Measurements from ENCODE around the gene DYNLL2. TPM values are rescaled to one million over a fixed set of nuclear protein-coding genes. Genes with fewer than 3 reads are reported as not detected.

The DYNLL2 gene
- total and polyA plus RNA-seq, 9 donors: 11.0 to 51.1 (median 34.1) TPM

- H3K27me3 ChIP-seq: no peaks in the 10 kb centered on the region
- H3K4me3 ChIP-seq: no peak overlapping the region
- no peak for DNase-seq
- H3K4me1 ChIP-seq (ENCODE audit: insufficient read depth): no peaks in the 10 kb centered on the region
- no peak for TF ChIP-seq POLR2A (IDR thresholded peaks at IDR 0.05)
- TF ChIP-seq, protein P1, sequence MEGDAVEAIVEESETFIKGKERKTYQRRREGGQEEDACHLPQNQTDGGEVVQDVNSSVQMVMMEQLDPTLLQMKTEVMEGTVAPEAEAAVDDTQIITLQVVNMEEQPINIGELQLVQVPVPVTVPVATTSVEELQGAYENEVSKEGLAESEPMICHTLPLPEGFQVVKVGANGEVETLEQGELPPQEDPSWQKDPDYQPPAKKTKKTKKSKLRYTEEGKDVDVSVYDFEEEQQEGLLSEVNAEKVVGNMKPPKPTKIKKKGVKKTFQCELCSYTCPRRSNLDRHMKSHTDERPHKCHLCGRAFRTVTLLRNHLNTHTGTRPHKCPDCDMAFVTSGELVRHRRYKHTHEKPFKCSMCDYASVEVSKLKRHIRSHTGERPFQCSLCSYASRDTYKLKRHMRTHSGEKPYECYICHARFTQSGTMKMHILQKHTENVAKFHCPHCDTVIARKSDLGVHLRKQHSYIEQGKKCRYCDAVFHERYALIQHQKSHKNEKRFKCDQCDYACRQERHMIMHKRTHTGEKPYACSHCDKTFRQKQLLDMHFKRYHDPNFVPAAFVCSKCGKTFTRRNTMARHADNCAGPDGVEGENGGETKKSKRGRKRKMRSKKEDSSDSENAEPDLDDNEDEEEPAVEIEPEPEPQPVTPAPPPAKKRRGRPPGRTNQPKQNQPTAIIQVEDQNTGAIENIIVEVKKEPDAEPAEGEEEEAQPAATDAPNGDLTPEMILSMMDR (IDR thresholded peaks at IDR 0.05): no peak
- TF ChIP-seq EP300 (IDR thresholded peaks at IDR 0.05): no peak
- H3K36me3 ChIP-seq: no peaks in the 10 kb centered on the region
- no peaks in the 10 kb centered on the region for H3K9me3 ChIP-seq
- no peak overlapping the region for H3K27ac ChIP-seq
- intact Hi-C loops (cut with DNase I): no loop called here
Measured at GRCh38 chr17:58056476-58056875, 26.7 kb upstream of the DYNLL2 start.

DNA sequence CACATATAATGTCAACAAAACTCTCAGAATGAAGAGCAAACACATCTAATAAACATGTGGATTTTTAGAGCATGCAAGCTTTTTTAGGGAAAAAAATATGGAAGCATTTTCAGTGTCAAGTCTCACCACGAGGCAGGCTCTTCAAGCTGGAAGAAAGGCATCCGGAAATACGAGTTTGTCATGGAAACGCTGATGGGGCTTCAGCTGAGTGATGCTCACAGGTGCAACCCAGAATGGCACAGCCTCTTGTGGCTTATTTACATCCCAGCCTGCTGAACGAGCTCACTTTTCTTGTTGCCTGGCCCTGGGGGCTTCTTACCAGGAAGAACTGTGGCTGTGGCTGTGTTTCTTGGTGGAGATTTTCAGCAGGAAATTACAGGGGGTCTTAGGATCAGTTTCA, 24.1 kb upstream of the DYNLL2 start:
- Histone ChIP-seq H3K27me3 (no peaks in the 10 kb centered on the region), H3K27ac (no peak overlapping the region), H3K4me3 (no peak overlapping the region), H3K36me3 (no peaks in the 10 kb centered on the region), H3K4me1 (ENCODE audit: insufficient read depth) (no peaks in the 10 kb centered on the region), H3K9me3 (no peaks in the 10 kb centered on the region)
- intact Hi-C loops (cut with DNase I): no loop called here
- TF ChIP-seq, protein P1 (IDR thresholded peaks at IDR 0.05): no peak
- no peak for TF ChIP-seq POLR2A (IDR thresholded peaks at IDR 0.05)
- no peak for TF ChIP-seq EP300 (IDR thresholded peaks at IDR 0.05)
- 56 to 70% (median 63%) methylated on average over 5 of the region's 5 CpGs for WGBS, 3 donors
- DNase-seq: no peak

DNA sequence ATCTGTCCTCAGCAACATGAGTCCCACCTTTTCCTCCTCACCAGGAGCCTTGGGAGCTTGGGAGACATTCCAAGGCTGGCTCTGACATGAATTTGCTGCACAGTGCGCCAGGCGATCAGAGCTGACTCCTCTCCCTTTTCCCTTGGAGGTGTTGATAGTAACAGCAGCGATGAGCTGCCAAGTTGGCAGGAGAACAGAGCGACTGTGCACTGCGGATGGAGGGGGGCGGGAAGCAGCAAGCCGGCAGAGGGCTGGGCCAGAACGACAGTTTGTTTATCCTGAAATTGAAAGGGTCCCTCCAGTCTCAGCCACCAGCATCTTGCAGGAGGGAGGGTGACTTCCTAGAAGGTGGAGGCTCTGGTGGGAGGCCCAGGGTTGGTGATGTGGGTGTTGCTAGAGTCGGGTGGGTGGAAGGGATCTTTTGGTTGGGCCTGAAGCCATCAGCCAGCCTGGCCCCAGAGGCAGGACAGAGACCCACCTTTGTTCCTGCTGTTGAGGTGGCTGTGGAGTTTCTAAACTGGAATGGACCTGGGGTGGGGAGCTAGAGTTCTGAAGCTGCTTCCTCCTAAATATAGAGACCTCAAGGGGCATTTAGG, 22.5 kb upstream of the DYNLL2 start:
- peak; percentile 56 to 82 (median 69) for DNase-seq
- H3K9me3 ChIP-seq: no peaks in the 10 kb centered on the region
- intact Hi-C loops (cut with DNase I): no loop called here
- H3K36me3 ChIP-seq: no peaks in the 10 kb centered on the region
- 2 to 11% (median 3%) methylated on average over 9 of the region's 9 CpGs for WGBS, 3 donors
- H3K4me3 ChIP-seq: no peak overlapping the region
- no peaks in the 10 kb centered on the region for H3K4me1 ChIP-seq (ENCODE audit: insufficient read depth)
- TF ChIP-seq POLR2A (IDR thresholded peaks at IDR 0.05) (no peak), EP300 (IDR thresholded peaks at IDR 0.05) (no peak)
- TF ChIP-seq, protein P1 (IDR thresholded peaks at IDR 0.05): no peak
- no peaks in the 10 kb centered on the region for H3K27me3 ChIP-seq
- no peak overlapping the region for H3K27ac ChIP-seq

DNA sequence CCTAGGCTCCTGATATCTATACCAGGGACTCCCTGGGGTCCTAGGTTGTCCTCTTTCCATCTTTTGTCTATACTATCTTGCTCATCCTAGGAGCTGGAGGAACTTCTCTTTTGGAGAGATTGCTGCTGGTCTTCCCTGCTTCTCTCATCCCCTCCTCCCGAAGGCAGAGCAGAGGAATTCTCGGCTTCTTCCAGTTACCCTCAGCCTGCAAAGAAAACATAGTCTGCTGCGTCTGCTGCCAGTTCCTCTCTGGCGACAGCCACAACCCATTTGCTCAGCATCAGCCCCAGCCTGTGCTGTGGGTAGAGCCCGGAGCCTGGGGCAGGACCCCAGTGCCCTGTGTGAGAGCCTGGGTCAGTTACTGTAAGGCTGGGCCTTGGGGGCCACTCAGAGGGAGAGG, 21.5 kb upstream of the DYNLL2 start:
- H3K27ac ChIP-seq: no peak overlapping the region
- TF ChIP-seq EP300 (IDR thresholded peaks at IDR 0.05) (no peak), POLR2A (IDR thresholded peaks at IDR 0.05) (no peak)
- TF ChIP-seq, protein P1 (IDR thresholded peaks at IDR 0.05): no peak
- H3K27me3 ChIP-seq: no peaks in the 10 kb centered on the region
- no peaks in the 10 kb centered on the region for H3K36me3 ChIP-seq
- no peaks in the 10 kb centered on the region for H3K9me3 ChIP-seq
- intact Hi-C loops (cut with DNase I): no loop called here
- 39 to 52% (median 49%) methylated on average over 5 of the region's 5 CpGs for WGBS, 3 donors
- H3K4me1 ChIP-seq (ENCODE audit: insufficient read depth): no peaks in the 10 kb centered on the region
- DNase-seq: no peak
- no peak overlapping the region for H3K4me3 ChIP-seq

Measured in ovary (tissue), 9 donors.